ENCODE measurements around the gene MEDAG.

Gene MEDAG

DNA sequence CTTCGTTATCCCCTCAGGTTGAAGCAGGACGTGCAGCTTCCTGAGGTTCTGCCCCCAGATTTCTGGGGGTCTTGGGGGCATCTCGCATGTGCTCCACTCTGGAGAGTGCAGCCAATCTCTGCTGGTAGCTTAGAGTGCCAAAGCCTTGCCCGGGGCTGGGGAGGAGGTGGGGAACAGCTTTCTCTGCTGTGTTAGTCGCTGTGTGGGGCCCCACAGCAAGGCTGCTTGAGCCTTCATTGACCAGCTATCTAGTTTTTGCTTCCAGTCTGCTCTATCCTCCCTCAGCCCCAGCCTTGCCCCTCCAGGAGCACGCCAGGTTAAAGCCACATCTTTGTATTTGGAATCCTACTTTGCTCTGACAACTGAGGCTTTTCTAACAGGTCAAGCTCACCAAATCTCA is 32.0 kb upstream of the MEDAG start:
- H3K27me3 ChIP-seq (ENCODE audit: control insufficient read depth, insufficient read depth, low read length) = no peaks in the 10 kb centered on the region
- H3K9me3 ChIP-seq (replicated peaks; ENCODE audit: low read length) = no peaks in the 10 kb centered on the region
- H3K4me1 ChIP-seq (ENCODE audit: control insufficient read depth, insufficient read depth, low read length) = peaks cover 47% of the 10 kb centered on the region
- H3K36me3 ChIP-seq (ENCODE audit: insufficient read depth, low read length) = no peaks in the 10 kb centered on the region
- H3K4me3 ChIP-seq (ENCODE audit: low read length) = no peak overlapping the region
- no peak overlapping the region for H3K9ac ChIP-seq (ENCODE audit: low read depth, low read length)
- no peak overlapping the region for H3K4me2 ChIP-seq (ENCODE audit: low read length)

DNA sequence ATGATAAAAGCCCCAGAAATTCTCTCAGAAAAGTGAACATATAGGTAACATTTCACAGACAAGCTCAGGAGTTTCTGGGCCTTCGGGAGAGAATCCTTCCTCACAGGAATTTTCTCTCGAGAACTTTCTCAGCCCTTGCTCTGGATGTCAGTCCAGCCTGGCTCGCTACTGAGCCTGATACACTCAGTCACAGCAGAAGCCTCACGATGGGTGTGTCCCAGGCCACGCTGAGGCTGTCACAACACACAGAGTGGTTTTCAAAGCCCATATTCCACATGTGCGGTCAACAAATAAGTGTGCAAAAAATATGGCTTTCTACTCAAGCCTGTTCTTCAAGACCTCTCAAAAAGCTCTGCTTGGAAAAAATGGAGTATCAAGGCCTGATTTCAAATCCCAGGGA is 31.5 kb upstream of the MEDAG start:
- Histone ChIP-seq H3K4me2 (ENCODE audit: low read length) (no peak overlapping the region), H3K4me1 (ENCODE audit: control insufficient read depth, insufficient read depth, low read length) (peaks cover 42% of the 10 kb centered on the region), H3K4me3 (ENCODE audit: low read length) (no peak overlapping the region), H3K9ac (ENCODE audit: low read depth, low read length) (no peak overlapping the region), H3K9me3 (replicated peaks; ENCODE audit: low read length) (no peaks in the 10 kb centered on the region), H3K27me3 (ENCODE audit: control insufficient read depth, insufficient read depth, low read length) (no peaks in the 10 kb centered on the region), H3K36me3 (ENCODE audit: insufficient read depth, low read length) (no peaks in the 10 kb centered on the region)

DNA sequence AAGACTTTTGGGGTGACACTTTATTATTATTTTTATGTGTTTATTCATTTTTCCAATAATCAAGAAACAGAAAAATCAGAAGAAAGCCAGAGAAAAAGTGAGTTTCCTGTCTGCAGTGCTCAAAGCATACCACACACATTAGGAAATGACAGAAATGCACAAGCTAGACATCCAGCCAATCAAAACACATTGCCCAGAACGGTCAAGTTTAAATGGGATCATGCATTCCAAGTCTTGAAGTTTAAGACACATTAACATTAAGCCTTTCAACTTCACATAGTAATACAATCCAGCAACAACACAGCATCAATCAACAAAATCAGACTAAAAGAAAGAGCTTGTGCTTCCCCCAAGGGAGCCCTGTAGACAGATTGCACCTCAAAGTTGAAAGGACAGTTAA is 28.7 kb upstream of the MEDAG start:
- Histone ChIP-seq H3K9ac (ENCODE audit: low read depth, low read length) (peak overlapping the region; percentile 23), H3K9me3 (replicated peaks; ENCODE audit: low read length) (no peaks in the 10 kb centered on the region), H3K27me3 (ENCODE audit: control insufficient read depth, insufficient read depth, low read length) (no peaks in the 10 kb centered on the region), H3K4me2 (ENCODE audit: low read length) (no peak overlapping the region), H3K4me1 (ENCODE audit: control insufficient read depth, insufficient read depth, low read length) (peaks cover 52% of the 10 kb centered on the region), H3K4me3 (ENCODE audit: low read length) (no peak overlapping the region), H3K36me3 (ENCODE audit: insufficient read depth, low read length) (no peaks in the 10 kb centered on the region)

DNA sequence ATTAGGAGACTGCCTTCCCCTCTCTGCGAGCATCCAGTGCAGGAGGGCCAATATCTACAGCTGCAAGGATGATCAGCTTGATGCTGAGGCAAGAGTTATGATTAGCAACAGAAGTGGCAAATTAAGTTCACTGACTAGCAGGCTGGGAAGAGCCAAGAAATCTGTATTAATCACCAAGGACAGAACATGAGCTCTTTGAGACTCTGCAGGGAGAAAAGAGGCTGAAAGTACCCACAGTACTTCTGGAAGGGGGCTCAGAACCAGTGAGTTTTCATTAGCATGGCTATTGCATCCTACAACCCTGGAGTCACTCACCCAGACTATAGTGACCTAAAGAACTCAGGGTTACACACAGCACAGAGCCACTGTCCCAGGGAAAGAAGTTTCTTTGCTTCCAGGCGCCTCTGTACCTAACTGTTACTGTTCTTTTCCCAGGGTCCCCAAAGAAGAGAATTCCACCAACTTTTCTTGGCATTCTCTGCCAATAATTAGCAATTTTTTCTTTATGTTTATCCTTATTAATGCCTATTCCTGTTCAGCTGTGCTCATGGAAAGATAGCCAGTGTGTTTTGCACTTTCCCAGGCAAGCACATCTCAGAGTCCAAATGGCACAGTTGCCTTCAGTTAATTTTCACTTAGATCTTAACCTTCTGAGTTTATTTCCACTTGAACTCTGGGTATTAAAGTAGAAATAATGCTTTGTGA is 25.8 kb upstream of the MEDAG start:
- Histone ChIP-seq H3K27me3 (ENCODE audit: control insufficient read depth, insufficient read depth, low read length) (no peaks in the 10 kb centered on the region), H3K9ac (ENCODE audit: low read depth, low read length) (peak overlapping the region; percentile 51), H3K36me3 (ENCODE audit: insufficient read depth, low read length) (no peaks in the 10 kb centered on the region), H3K4me3 (ENCODE audit: low read length) (no peak overlapping the region), H3K4me2 (ENCODE audit: low read length) (peak overlapping the region; percentile 29), H3K4me1 (ENCODE audit: control insufficient read depth, insufficient read depth, low read length) (peaks cover 38% of the 10 kb centered on the region), H3K9me3 (replicated peaks; ENCODE audit: low read length) (no peaks in the 10 kb centered on the region)

DNA sequence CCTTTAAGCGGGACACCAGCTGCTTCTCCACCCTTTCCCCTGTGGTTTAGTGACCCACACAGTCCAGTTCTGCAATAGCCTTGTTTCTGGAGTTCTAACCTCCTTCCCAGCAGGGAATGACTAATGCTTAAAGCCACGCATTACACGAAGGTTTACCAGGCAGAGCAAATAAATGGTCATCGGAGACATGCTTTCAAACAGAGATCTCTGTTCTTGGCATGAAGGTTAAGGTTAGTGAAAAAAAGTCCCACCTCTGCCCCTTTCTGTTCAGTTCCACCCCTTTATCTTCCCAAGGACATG is 25.3 kb upstream of the MEDAG start:
- H3K4me1 ChIP-seq (ENCODE audit: control insufficient read depth, insufficient read depth, low read length) = peaks cover 38% of the 10 kb centered on the region
- H3K9ac ChIP-seq (ENCODE audit: low read depth, low read length) = peak overlapping the region; percentile 51

DNA sequence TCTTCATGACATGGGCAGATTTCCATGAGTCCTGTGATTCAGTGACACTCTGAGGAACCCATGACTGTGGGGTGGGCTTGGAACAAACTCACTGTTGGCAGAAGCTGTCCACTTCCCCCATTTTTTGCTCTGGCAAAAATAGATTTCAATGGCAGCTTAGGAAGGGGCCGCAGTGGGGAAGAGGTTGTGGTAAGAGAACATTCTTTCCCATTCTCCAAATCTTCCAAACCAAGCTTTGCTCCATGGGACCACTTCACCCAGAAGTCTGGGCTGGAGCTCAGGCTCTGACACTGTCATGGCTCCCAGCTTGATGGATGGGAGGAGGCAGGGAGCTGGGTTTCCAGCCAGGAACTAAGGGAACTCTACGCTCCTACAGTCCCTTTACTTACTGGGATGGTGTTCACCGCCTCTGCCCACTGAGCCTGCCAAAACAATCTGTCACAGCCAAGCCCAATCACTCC is 24.9 kb upstream of the MEDAG start:
- H3K36me3 ChIP-seq (ENCODE audit: insufficient read depth, low read length) = no peaks in the 10 kb centered on the region

More for the DNA sequence above, 25.3 kb upstream of the MEDAG start:
- no peaks in the 10 kb centered on the region for H3K36me3 ChIP-seq (ENCODE audit: insufficient read depth, low read length)
- no peaks in the 10 kb centered on the region for H3K9me3 ChIP-seq (replicated peaks; ENCODE audit: low read length)
- no peaks in the 10 kb centered on the region for H3K27me3 ChIP-seq (ENCODE audit: control insufficient read depth, insufficient read depth, low read length)
- H3K4me2 ChIP-seq (ENCODE audit: low read length) = peak overlapping the region; percentile 29
- H3K4me3 ChIP-seq (ENCODE audit: low read length) = no peak overlapping the region

DNA sequence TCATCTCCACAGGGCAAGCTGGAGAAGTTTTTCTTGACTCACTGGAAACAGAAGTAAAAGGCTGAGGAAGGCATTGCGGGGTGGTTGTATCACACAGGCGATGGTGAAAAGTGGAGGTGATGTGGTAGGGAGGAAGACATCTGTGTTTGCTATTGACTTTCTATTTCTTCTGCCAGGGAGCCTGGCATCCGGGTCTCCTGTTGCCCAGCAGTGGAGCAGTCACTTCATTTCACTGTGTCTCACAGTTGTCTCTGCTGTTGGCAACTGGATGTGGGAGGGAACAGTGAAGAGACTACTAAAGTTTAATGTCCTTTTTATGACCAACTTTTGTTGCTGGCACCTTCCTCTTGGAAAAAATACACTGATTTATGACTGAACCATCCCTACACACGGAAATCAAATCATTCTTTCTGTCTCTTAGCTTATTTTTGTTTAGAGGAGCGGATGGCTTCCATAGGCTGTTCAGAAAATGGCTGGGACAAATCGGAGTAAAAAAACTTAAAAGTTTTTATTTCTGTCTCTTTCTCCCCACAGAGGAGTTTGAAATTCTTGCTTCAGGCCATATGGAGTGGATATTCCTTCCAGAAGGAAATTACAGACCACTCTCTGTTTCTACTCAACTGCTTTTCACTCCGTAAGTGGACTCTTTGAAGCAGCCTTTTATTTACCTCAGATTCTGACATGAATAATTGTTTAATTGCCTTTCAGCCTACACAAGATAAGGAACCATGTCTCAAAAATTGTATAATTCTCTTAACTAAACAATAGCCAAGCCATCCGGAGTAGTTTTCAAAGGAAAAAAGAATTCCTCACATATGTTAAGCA is 23.8 kb upstream of the MEDAG start:
- Histone ChIP-seq H3K9me3 (replicated peaks; ENCODE audit: low read length) (no peaks in the 10 kb centered on the region), H3K4me2 (ENCODE audit: low read length) (no peak overlapping the region), H3K4me3 (ENCODE audit: low read length) (no peak overlapping the region), H3K9ac (ENCODE audit: low read depth, low read length) (no peak overlapping the region), H3K4me1 (ENCODE audit: control insufficient read depth, insufficient read depth, low read length) (peaks cover 35% of the 10 kb centered on the region), H3K27me3 (ENCODE audit: control insufficient read depth, insufficient read depth, low read length) (no peaks in the 10 kb centered on the region), H3K36me3 (ENCODE audit: insufficient read depth, low read length) (no peaks in the 10 kb centered on the region)

More for the DNA sequence above, 24.9 kb upstream of the MEDAG start:
- Histone ChIP-seq H3K9ac (ENCODE audit: low read depth, low read length) (peak overlapping the region; percentile 4), H3K27me3 (ENCODE audit: control insufficient read depth, insufficient read depth, low read length) (no peaks in the 10 kb centered on the region), H3K4me2 (ENCODE audit: low read length) (peak overlapping the region; percentile 29), H3K4me3 (ENCODE audit: low read length) (no peak overlapping the region), H3K9me3 (replicated peaks; ENCODE audit: low read length) (no peaks in the 10 kb centered on the region), H3K4me1 (ENCODE audit: control insufficient read depth, insufficient read depth, low read length) (peaks cover 38% of the 10 kb centered on the region)

DNA sequence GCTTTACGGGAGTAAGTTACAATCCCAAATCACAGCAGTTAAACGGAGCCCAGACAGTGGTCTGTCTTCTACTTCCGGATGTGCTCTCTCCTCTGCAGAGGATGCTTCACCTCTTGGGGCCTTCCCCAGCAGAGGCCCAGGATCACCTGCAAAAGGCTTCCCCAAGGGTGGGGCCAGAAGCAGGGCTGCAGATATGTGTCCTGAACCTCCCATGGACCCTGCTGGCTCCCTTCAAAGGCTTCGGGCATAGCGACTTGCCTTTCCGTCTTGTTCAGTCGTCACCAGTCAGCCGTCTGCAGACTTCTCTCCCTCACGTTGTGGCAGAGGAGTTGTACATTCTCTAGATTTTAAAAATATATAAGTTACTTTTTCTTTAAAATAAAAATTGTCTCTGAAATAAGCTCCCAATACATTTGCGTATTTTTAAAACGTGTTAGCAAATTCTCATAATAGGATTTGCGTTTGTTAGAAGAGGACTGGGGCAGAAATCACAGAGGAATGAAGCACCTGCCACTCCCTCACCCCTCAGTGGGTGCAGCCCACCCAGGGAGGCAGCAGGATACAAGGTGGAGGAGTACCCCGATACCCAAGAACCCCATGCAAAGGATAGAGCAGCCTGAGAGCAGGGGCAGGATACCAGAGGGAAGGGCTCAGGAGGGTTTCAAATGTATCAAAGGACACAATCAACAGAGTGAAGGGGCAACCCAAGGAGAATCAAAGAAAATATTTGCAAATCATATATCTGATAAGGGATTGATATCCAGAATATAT is 22.9 kb upstream of the MEDAG start:
- no peak overlapping the region for H3K9ac ChIP-seq (ENCODE audit: low read depth, low read length)
- no peak overlapping the region for H3K4me2 ChIP-seq (ENCODE audit: low read length)
- no peaks in the 10 kb centered on the region for H3K36me3 ChIP-seq (ENCODE audit: insufficient read depth, low read length)
- no peaks in the 10 kb centered on the region for H3K27me3 ChIP-seq (ENCODE audit: control insufficient read depth, insufficient read depth, low read length)
- no peak overlapping the region for H3K4me3 ChIP-seq (ENCODE audit: low read length)
- no peaks in the 10 kb centered on the region for H3K9me3 ChIP-seq (replicated peaks; ENCODE audit: low read length)
- H3K4me1 ChIP-seq (ENCODE audit: control insufficient read depth, insufficient read depth, low read length) = peaks cover 27% of the 10 kb centered on the region

DNA sequence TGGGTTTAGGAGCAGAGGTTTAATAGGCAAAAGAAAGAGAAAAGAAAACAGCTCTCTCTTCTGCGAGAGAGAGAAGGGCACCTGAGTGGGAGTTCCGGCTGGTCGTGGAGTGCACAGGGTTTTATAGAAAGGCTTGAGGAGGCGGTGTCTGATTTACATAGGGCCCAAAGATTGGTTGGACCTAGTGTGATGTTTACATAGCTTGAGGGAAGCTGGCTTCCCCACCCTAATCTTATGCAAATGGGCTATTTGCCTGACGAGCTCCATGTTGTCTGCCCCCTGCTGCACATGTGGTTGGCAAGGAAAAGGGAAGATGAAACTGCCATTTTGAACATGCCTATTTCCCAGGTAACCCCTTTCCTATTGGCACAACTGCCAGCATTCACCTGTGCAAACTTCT is 21.5 kb upstream of the MEDAG start:
- Histone ChIP-seq H3K36me3 (ENCODE audit: insufficient read depth, low read length) (no peaks in the 10 kb centered on the region), H3K4me3 (ENCODE audit: low read length) (no peak overlapping the region)

DNA sequence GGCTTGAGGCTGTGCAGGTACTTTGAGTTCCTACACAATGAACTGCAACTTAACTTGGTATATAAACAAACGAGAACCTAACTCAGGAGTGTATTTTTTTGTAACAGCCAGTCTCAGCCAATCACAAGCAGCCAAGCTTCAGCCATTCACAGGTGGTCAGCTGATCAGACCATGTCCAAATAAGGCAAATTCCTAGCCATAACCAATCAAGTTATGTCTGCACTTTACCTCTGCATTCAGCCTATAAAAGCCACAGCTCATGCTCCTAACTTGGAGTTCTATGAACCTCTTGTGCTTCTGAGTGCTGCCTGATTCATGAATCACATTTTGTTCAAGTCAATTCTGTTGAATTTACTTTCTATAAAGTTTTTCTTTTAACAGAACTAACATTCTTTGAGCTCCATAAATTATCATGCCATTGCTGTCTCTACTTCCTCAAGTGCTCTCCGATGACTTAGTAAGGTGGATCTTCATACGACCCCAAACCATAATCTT is 16.8 kb upstream of the MEDAG start:
- no peak overlapping the region for H3K4me2 ChIP-seq (ENCODE audit: low read length)
- H3K36me3 ChIP-seq (ENCODE audit: insufficient read depth, low read length) = no peaks in the 10 kb centered on the region
- H3K9me3 ChIP-seq (replicated peaks; ENCODE audit: low read length) = no peaks in the 10 kb centered on the region
- no peak overlapping the region for H3K9ac ChIP-seq (ENCODE audit: low read depth, low read length)
- no peak overlapping the region for H3K4me3 ChIP-seq (ENCODE audit: low read length)
- no peaks in the 10 kb centered on the region for H3K4me1 ChIP-seq (ENCODE audit: control insufficient read depth, insufficient read depth, low read length)
- no peaks in the 10 kb centered on the region for H3K27me3 ChIP-seq (ENCODE audit: control insufficient read depth, insufficient read depth, low read length)

More for the DNA sequence above, 21.5 kb upstream of the MEDAG start:
- Histone ChIP-seq H3K4me2 (ENCODE audit: low read length) (no peak overlapping the region), H3K27me3 (ENCODE audit: control insufficient read depth, insufficient read depth, low read length) (no peaks in the 10 kb centered on the region), H3K9ac (ENCODE audit: low read depth, low read length) (no peak overlapping the region), H3K4me1 (ENCODE audit: control insufficient read depth, insufficient read depth, low read length) (peaks cover 27% of the 10 kb centered on the region), H3K9me3 (replicated peaks; ENCODE audit: low read length) (no peaks in the 10 kb centered on the region)

DNA sequence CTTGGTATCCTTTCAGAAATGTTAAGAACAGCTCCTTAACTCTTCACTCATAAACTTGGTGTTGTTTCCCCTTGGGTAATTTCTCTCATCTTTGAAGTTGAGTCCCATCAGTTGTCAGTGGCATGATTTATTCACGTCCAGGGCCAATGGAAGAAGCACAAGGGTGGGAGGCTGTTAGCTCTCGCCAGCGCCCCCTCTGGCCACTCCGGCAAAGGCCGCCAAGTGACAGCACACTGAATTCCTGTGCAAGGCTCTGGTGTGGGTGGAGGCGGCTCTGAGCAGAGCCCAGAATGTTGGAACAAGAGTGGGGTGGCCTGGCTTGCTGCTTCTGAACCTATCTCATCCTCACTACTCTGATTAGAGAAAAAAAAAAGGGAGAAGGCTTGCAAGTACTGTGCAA is 13.1 kb upstream of the MEDAG start:
- Histone ChIP-seq H3K27me3 (ENCODE audit: control insufficient read depth, insufficient read depth, low read length) (no peaks in the 10 kb centered on the region), H3K4me2 (ENCODE audit: low read length) (no peak overlapping the region), H3K36me3 (ENCODE audit: insufficient read depth, low read length) (no peaks in the 10 kb centered on the region), H3K4me3 (ENCODE audit: low read length) (no peak overlapping the region), H3K9me3 (replicated peaks; ENCODE audit: low read length) (no peaks in the 10 kb centered on the region), H3K4me1 (ENCODE audit: control insufficient read depth, insufficient read depth, low read length) (peaks cover 19% of the 10 kb centered on the region), H3K9ac (ENCODE audit: low read depth, low read length) (no peak overlapping the region)
